Endothelial cell of hepatic sinusoid (primary cell): ENCODE measurements around the gene SLC35C1.

Experiments
- in situ Hi-C: cut with HindIII; loops from 2 replicates; pipeline ENCODE4 v1.10.0; 2017; ENCODE audit warnings: low sequenced_read_pairs

Gene SLC35C1

DNA sequence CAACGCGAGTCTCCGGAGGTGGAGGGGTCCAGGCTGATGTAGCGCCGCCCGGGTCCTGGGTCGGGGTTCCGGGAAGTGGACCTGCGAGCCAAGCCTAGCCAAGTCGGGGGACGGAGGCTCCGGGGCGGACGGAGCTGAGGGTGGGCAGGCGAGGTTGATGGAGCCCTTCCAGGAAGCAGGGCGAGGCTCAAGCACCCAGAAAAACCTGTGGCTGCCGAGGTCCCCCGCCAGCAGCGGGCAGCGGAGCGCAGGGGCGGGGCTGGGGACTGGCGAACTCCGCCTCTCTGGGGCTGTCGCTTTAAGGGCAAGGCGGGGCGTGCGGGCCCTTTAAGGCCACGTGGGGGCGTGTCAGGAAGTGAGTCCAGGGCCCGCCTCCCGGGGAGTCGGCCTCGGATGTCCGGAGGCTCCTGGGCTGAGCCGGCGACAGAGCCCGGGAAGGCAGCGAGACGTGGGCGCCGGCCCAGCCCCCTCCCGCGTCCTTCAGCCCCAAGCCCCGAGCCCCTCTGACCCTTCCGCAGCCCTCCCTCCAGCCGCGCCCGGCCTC lies at the start of gene SLC35C1:
SLC35C1 (plus strand) TSS at position 389 of the 544 bp plus-strand sequence. CDS start 653 bp downstream, outside the sequence.
- in situ Hi-C loops: no loop called here

GRCh38 chr11:45755281-45755859 lies 49.6 kb upstream of the SLC35C1 start:
- in situ Hi-C loops: no loop called here

GRCh38 chr11:45756384-45757010 lies 48.5 kb upstream of the SLC35C1 start:
- in situ Hi-C loops: no loop called here

DNA sequence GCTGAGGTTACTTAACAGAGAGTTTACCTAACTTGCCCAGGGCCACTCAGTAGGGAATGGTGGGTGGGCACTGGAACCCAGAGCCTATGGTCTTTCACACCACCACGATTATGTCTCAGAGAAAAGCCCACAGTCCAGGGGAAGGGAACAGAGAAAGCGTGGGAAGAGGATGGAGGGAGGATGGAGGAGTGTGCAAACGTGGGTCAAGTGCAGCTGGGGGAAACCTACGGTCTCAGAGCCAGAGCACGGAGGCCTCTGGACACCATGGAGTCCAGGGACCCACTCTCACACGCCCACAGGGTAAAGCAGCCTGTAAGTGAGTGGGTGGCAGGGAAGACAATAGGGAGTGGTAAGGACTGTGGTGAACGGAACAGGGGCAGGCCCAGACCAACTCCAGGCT lies 47.3 kb upstream of the SLC35C1 start:
- in situ Hi-C loops: no loop called here

- in situ Hi-C loops: no loop called here
Observed at GRCh38 chr11:45761659-45762058, 43.3 kb upstream of the SLC35C1 start.

DNA sequence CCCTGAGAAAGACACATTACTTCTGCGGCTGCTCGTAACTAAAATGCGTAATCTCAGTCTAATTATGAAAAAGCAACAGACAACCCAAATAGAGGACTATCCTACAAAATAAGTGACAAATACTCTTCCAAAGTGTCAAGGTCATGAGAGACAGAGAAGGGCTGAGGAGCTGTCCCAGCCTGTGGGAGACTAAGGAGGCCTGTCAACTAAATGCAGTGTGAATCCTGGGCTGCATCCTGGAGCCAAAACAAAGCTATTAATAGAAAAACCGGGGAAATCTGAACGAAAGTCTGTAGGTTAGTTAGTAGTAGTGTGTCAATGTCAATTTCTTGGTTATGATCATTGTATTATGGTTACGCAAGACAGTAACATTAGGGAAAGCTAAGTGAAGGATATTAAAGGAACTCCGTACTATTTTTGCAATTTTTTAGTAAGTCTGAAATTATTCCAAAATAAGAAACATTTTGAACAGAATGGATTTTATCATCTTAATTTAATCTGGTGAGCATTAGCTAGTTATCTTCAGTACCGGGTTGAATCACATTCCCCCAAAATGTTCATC lies 39.8 kb upstream of the SLC35C1 start:
- in situ Hi-C loops: loop anchor here (5.0 kb wide), 1 partner anchor 83 kb away; no protein-coding TSS in a partner anchor

DNA sequence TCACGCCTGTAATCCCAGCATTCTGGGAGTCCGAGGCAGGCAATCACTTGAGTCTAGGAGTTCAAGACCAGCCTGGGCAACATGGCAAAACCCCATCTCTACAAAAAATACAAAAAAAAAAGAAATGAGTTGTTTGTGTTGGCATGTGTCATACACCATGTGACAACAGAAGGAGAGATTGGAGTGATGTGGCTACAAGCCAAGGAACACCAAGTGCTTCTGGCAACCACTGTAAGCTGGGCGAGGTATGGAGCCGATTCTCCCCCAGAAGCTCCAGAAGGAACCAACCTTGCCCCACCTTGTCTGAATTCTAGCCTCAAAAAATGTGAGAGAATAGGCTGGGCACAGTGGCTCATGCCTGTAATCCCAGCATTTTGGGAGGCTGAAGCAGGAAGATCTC lies 39.1 kb upstream of the SLC35C1 start:
- in situ Hi-C loops: loop anchor here (5.0 kb wide), 1 partner anchor 84 kb away; no protein-coding TSS in a partner anchor

DNA sequence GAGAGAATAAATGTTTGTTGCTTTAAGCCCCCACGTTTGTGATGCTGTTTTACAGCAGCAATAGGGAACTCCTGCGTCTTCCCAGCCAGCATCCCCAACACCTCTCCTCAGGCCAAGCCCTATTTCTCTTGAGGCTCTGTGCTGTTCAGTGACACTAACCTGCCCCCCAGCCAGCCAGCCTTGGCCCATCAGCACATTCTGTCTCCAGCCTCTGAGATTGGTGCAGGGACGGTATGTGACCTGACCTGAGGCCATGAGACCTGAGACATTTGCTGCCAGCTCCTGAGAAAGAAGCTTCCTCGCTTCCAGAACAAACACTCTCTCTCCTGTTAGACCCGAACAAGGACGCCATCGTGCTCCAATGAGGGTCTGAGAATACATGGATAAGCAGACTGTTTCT lies 38.5 kb upstream of the SLC35C1 start:
- in situ Hi-C loops: loop anchor here (5.0 kb wide), 1 partner anchor 84 kb away; no protein-coding TSS in a partner anchor

DNA sequence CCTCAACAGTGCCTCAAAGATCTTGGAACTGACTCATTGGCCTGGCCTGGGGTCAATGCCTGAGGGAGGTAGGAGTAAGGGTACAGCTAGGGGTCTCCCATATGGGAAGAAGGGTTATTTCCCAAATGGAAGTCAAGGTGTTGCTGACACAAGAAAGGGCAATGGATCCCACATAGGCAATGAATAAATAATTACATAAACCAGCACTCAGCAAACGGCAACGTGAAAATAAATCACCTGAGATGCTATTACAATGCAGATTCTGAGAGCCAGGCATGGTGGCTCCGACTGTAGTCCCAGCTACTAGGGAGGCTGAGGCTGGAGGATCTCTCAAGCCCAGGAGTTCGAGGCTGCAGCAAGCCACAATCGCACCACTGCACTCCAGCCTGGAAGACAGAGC lies 36.5 kb upstream of the SLC35C1 start:
- in situ Hi-C loops: loop anchor here (5.0 kb wide), 1 partner anchor 86 kb away; no protein-coding TSS in a partner anchor

GRCh38 chr11:45769960-45770359 lies 35.0 kb upstream of the SLC35C1 start:
- in situ Hi-C loops: loop anchor here (5.0 kb wide), 1 partner anchor 88 kb away; no protein-coding TSS in a partner anchor

GRCh38 chr11:45771193-45771565 lies 33.8 kb upstream of the SLC35C1 start:
- in situ Hi-C loops: no loop called here

GRCh38 chr11:45771566-45772448 lies 33.1 kb upstream of the SLC35C1 start:
- in situ Hi-C loops: no loop called here

DNA sequence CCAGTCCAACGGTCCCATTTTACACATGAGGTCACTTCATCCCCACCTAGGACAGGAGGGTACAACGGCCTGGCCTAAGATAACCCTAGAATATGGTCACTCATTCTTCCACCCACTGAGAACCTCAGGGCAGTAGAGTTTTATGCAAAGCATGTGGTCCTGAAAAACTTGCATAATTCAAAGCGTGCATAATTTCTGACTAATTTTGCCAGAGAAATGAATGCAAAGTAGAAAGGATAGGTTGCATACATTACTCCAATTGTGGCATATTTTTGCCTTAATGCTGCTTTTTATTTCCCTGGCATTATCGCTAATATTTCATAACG lies 32.5 kb upstream of the SLC35C1 start:
- in situ Hi-C loops: no loop called here

DNA sequence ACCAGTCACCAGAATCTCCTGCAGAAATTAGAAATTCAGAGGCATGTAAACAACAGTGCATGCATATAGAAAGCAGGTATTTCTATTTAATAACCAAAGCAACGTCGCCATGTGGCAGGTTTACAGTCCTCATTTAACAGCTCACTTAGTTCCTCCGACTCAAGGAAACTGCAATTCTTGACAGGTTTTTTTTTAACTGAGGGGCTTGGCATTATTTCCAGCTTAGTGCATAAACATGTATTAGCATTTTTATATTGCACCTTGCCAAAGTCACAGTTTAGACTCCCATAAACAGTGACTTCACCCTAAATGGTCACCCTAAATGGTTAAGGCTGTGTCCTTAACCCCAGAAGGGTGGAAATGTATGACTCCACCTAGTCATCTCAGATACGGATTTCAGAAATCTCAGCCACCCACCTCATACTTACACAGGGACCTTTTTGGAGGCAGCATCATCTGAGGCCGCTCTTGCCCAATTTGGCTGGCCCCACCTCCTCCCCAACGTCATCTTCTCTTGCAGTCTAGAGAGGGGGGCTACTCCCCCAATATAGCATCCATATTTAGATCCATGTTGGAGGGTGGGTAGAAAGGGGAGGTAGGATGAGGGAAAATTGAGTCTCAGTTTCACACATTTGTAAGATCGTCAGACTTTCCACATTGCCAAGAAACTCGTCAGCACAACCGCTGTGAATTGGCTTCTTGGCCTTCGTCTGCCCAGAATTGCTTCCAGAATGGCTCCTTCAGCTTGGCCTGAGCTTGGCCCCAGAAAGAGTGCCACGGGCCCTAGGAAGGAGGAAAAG lies 31.8 kb upstream of the SLC35C1 start:
- in situ Hi-C loops: no loop called here

- in situ Hi-C loops: no loop called here
Observed at GRCh38 chr11:45773786-45774655, 30.9 kb upstream of the SLC35C1 start.

- in situ Hi-C loops: no loop called here
Observed at GRCh38 chr11:45774786-45775185, 30.2 kb upstream of the SLC35C1 start.

DNA sequence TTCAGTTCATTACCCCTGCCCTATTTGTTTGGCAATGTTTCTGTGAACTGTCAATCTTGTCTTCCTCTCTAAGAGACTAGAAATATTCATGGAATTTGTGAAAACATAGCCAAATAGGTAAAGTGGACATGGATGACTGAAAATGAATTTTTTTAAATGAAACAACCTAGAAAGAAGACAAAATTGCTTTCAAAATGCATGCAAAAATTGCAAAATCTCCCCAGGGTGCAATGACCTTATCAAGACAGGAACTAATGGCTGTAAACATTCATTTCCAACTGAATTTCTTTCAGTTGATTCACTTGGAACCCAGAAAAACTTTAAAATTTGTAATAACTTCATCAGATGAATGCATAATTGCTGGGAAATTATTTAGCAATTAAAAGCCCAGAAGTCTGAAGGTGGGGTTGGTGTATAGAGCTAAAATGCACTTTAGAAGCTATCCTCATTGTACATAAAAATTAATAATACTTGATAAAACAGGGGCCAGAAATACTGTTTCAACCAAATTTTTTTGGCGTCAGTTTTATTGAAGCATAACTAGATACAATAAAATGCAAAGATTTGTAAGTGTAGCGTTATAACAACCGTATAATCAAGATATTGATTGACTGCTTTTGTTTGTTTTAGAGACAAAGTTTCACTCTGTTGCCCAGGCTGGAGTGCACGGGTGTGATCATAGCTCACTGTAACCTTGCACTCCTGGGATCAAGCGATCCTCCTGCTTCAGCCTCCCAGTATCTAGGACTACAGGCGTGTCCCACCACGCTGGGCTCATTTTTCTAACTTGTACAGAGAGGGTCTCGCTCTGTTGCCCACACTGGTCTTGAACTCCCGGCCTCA lies 27.6 kb upstream of the SLC35C1 start:
- in situ Hi-C loops: no loop called here

- in situ Hi-C loops: no loop called here
Observed at GRCh38 chr11:45778341-45778740, 26.6 kb upstream of the SLC35C1 start.
